BJ (cell line): ENCODE results near the gene FHDC1. TPM values are rescaled to one million over a fixed set of nuclear protein-coding genes. Genes with fewer than 3 reads are reported as not detected.

Experiments
- CTCF ChIA-PET: fragments of 350-600 bp; formaldehyde crosslinking; extraction: SDS; loops from one replicate; lab custom pipeline; 2021; ENCODE audit warnings: antibody characterized with exemption, inconsistent platforms; lab: Yijun Ruan, JAX
- POLR2A ChIA-PET: fragments of 300-600 bp; sonication (Branson Sonifier 250); formaldehyde crosslinking; extraction: SDS; loops from one replicate; lab custom pipeline; 2021; ENCODE audit warnings: antibody characterized with exemption; lab: Charles Lee
- DNase-seq: peaks from one replicate; pipeline ENCODE4 v3.0.0-alpha.2; 2011; ENCODE audit warnings: low read depth
- H3K27me3 ChIP-seq: 2 replicates; pipeline ENCODE4 v1.6.0; 2011; ENCODE audit warnings: low read length; ENCODE audit not compliant: control insufficient read depth, insufficient read depth
- H3K36me3 ChIP-seq: 2 replicates; pipeline ENCODE4 v1.5.1; 2011; ENCODE audit warnings: low read length; ENCODE audit not compliant: control insufficient read depth, insufficient read depth
- H3K4me3 ChIP-seq: 2 replicates; pipeline ENCODE4 v1.5.1; 2011; ENCODE audit warnings: low read depth, mild to moderate bottlenecking, control low read depth, low read length
- CTCF ChIP-seq: IDR thresholded peaks from 2 replicates; pipeline ENCODE4 v1.5.1; 2011; ENCODE audit warnings: low read depth, mild to moderate bottlenecking, control low read depth, inconsistent platforms, low read length, moderate library complexity; ENCODE audit not compliant: insufficient read depth
- polyA plus RNA-seq: library from polyadenylated mRNA; depleted of rRNA; stranded (reverse); fragments of >200 nt; gene quantifications from 2 replicates; pipeline ENCODE4 v1.2.3, GENCODE V29; 2011

FHDC1 gene
- polyA plus RNA-seq, 1 experiment: 0.17 TPM

- H3K27me3 ChIP-seq: peaks cover 26% of the 10 kb centered on the region
- CTCF ChIA-PET: no interaction called here
Measured at GRCh38 chr4:153002110-153002509, 66.0 kb downstream of the FHDC1 start.

GRCh38 chr4:153004081-153004850, 68.1 kb downstream of the FHDC1 start:
- ChIA-PET CTCF (interaction anchor here (1.0 to 1.6 kb wide), 2 partner anchors 10 to 16 kb away, joined by 4 read pairs; no protein-coding TSS in a partner anchor), POLR2A (no interaction called here)
- no peak for TF ChIP-seq CTCF
- Histone ChIP-seq H3K27me3 (peaks cover 21% of the 10 kb centered on the region), H3K4me3 (no peak overlapping the region), H3K36me3 (no peaks in the 10 kb centered on the region)
- no peak for DNase-seq

More at GRCh38 chr4:153002110-153002509, 66.0 kb downstream of the FHDC1 start:
- no peak for TF ChIP-seq CTCF
- Histone ChIP-seq H3K4me3 (no peak overlapping the region), H3K36me3 (no peaks in the 10 kb centered on the region)
- no peak for DNase-seq
- POLR2A ChIA-PET: no interaction called here

GRCh38 chr4:153005899-153006381, 69.8 kb downstream of the FHDC1 start:
- ChIA-PET POLR2A (no interaction called here), CTCF (no interaction called here)
- H3K27me3 ChIP-seq: peaks cover 17% of the 10 kb centered on the region
- no peak for TF ChIP-seq CTCF
- H3K36me3 ChIP-seq: no peaks in the 10 kb centered on the region
- DNase-seq: no peak
- no peak overlapping the region for H3K4me3 ChIP-seq

GRCh38 chr4:153008578-153009199, 72.6 kb downstream of the FHDC1 start:
- ChIA-PET POLR2A (interaction anchor here (0.5 kb wide), 1 partner anchor 42 kb away, joined by 12 read pairs; no protein-coding TSS in a partner anchor), CTCF (no interaction called here)

More at GRCh38 chr4:153008578-153009199, 72.6 kb downstream of the FHDC1 start:
- DNase-seq: no peak
- Histone ChIP-seq H3K27me3 (peaks cover 9% of the 10 kb centered on the region; the same call in 1 of the 2 replicates), H3K36me3 (no peaks in the 10 kb centered on the region), H3K4me3 (no peak overlapping the region)
- no peak for TF ChIP-seq CTCF
